Heart left ventricle (tissue), 16 donors: ENCODE results near the gene TAS2R10. TPM values are rescaled to one million over a fixed set of nuclear protein-coding genes. Genes with fewer than 3 reads are reported as not detected.

Source experiments
- ATAC-seq, 4 donors: fragments of 200-7000 bp; cut with Tn5 transposase; one replicate each; pipeline ENCODE4 v1.9.1; 2020 to 2022; ENCODE audit warnings: moderate library complexity in 4 of 4, mild to moderate bottlenecking in 3 of 4, moderate number of reproducible peaks in 1 of 4
- DNase-seq, 5 donors: peaks; one replicate each; pipeline ENCODE4 v3.0.0-alpha.2; 2020
- H3K27ac ChIP-seq, 12 donors: fragments of 200-600 bp; sonication (generic) in 4 of 12; one replicate each; pipeline versions ENCODE4 v1.5.0 to v1.8.0; 2016 to 2022; ENCODE audit warnings: mild to moderate bottlenecking in 2 of 12
- H3K27me3 ChIP-seq, 9 donors: fragments of 200-600 bp; sonication (generic) in 2 of 9; one replicate each; pipeline versions ENCODE4 v1.5.1 to v1.8.0; 2016 to 2022; ENCODE audit warnings: mild to moderate bottlenecking in 3 of 9
- H3K36me3 ChIP-seq, 9 donors: fragments of 200-600 bp; sonication (generic) in 2 of 9; one replicate each; pipeline versions ENCODE4 v1.5.0 to v1.8.0; 2018 to 2022; ENCODE audit warnings: mild to moderate bottlenecking in 2 of 9
- H3K4me1 ChIP-seq, 12 donors: fragments of 200-600 bp; sonication (generic) in 4 of 12; one replicate each; pipeline versions ENCODE4 v1.5.0 to v1.8.0; 2016 to 2022; ENCODE audit warnings: mild to moderate bottlenecking in 3 of 12
- H3K4me3 ChIP-seq, 12 donors: fragments of 200-600 bp; sonication (generic) in 4 of 12; one replicate each; pipeline versions ENCODE4 v1.5.0 to v1.8.0; 2017 to 2022; ENCODE audit warnings: mild to moderate bottlenecking in 9 of 12, moderate library complexity in 4 of 12
- H3K9me3 ChIP-seq, 12 donors: fragments of 200-600 bp; sonication (generic) in 4 of 12; one replicate each; pipeline versions ENCODE4 v1.5.0 to v1.8.0; 2016 to 2022; ENCODE audit warnings: mild to moderate bottlenecking in 1 of 12
- POLR2A ChIP-seq, 2 donors: fragments of 450-650 bp; IDR thresholded peaks; one replicate each; pipeline ENCODE4 v1.6.1; 2017; ENCODE audit warnings: antibody characterized with exemption in 2 of 2, mild to moderate bottlenecking in 2 of 2, moderate library complexity in 2 of 2
- WGBS, 4 donors: extraction: QIAGEN DNeasy Blood & Tissue Kit in 2 of 4; methylation state at CpG; one replicate each; pipeline versions ENCODE4 v1.1.5 to v1.1.7; 2013 to 2018; 5-methylcytosine and 5-hydroxymethylcytosine counted together
- intact Hi-C, 10 donors: fragments of 100-400 bp; cut with DNase I; formaldehyde crosslinking; loops; one replicate each; pipeline versions ENCODE4 v1.11.1 to v1.14.2; 2022
- polyA plus RNA-seq, 2 donors: library from polyadenylated mRNA; stranded (reverse); fragments of 200-250 nt; gene quantifications; one replicate each; pipeline ENCODE4 v1.2.3, GENCODE V29; 2013
- total RNA-seq, 9 donors: library from RNA; depleted of rRNA in 2 of 9; stranded (reverse); fragments of >200 nt in 2 of 9; fragmentation: NEBNext Ultra II Directional in 3 of 9; extraction: Animal tissue kit (Norgen Biotek cat#: 25700) in 3 of 9; gene quantifications; one replicate each; pipeline versions ENCODE4 v1.1.0 to v1.2.4, GENCODE V29; 2016 to 2023
- TF ChIP-seq, protein P1 (sequence below), 12 donors: fragments of 200-600 bp; sonication (generic) in 4 of 12; IDR thresholded peaks; one replicate each; pipeline versions ENCODE4 v1.5.0 to v1.8.0; 2018 to 2022; ENCODE audit warnings: antibody characterized with exemption in 12 of 12, mild to moderate bottlenecking in 5 of 12
- donor health status: ischemic (EF 13 %, LVEDD 7.1; RV severe dilation, severe dysfunction).
- donor health status: healthy with polysubstance abuse.
- donor health status: DM: no; HTN: yes; CAD: no.
- donor health status: DM: no; HTN: no; CAD: no.
- donor health status: ischemic (EF 25% LVEDD 6.9; RV normal size, moderate dysfunction).
- donor health status: ischemic (EF 25% LVEDD 5.7; RV mildly dilated, moderate dysfunction).
- donor health status: healthy.
- donor health status: DM: yes; HTN: yes; CAD: no.
- donor health status: ischemic (EF 35%, LVEDD 5.7; RV mildly dilated, moderate dysfunction).
- donor health status: nonischemic (EF 11% LVEDD 7.7; RV severe dilation, severe dysfunction).
- donor health status: DM: yes; HTN: yes; CAD: no.
- donor health status: PGD.
- donor health status: ischemic (EF 29% LVEDD 5.4; RV normal size, mild dysfunction).
- donor health status: nonischemic (EF 23%, LVEDD 6.1; RV moderate dilation, normal function).

TAS2R10 gene
- total and polyA plus RNA-seq, 11 donors = 0.37 to 0.51 (median 0.41) TPM; not detected in 8

DNA sequence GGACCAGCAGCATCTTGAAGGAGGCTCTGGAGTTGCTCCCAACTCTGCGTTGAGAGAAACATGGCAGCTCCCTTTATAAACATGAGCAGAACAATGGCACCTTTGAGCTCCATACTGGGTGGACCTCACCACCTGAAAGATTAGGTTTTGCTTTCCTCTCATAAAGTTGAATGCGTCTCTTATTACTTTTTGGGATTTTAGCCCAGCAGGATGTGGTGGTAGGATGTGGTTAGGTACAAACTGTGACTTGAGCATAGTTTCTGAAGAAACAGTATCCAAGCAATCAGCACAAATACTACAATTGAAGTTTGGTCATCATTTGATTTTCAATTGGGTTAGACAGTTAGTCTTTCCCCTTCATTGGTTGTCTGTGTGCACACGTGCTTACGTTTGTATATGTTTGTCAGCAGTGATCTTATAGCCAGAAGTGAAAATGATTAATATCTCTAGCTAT, 23.3 kb upstream of the TAS2R10 start, which contains the start of gene PRR4:
Gene PRR4, minus strand, starts transcription at position 51 of the 454 bp plus-strand sequence. Its CDS starts 38 bp downstream, at position 13.
- Histone ChIP-seq H3K36me3 (peaks cover 0 to 37% (median 5%) of the 10 kb centered on the region in 9 donors), H3K27ac (no peak within 1 kb of the TSS), H3K4me3 (no peak within 1 kb of the TSS), H3K27me3 (no peaks in the 10 kb centered on the region), H3K4me1 (peaks cover 0 to 8% (median 0%) of the 10 kb centered on the region in 12 donors), H3K9me3 (no peaks in the 10 kb centered on the region)
- 95 to 98% (median 95%) methylated on average over 4 of the region's 4 CpGs for WGBS, 4 donors
- TF ChIP-seq, protein P1, sequence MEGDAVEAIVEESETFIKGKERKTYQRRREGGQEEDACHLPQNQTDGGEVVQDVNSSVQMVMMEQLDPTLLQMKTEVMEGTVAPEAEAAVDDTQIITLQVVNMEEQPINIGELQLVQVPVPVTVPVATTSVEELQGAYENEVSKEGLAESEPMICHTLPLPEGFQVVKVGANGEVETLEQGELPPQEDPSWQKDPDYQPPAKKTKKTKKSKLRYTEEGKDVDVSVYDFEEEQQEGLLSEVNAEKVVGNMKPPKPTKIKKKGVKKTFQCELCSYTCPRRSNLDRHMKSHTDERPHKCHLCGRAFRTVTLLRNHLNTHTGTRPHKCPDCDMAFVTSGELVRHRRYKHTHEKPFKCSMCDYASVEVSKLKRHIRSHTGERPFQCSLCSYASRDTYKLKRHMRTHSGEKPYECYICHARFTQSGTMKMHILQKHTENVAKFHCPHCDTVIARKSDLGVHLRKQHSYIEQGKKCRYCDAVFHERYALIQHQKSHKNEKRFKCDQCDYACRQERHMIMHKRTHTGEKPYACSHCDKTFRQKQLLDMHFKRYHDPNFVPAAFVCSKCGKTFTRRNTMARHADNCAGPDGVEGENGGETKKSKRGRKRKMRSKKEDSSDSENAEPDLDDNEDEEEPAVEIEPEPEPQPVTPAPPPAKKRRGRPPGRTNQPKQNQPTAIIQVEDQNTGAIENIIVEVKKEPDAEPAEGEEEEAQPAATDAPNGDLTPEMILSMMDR (IDR thresholded peaks at IDR 0.05) = no peak
- no peak for TF ChIP-seq POLR2A (IDR thresholded peaks at IDR 0.05)
- ATAC-seq (no peak), DNase-seq (no peak)
- intact Hi-C loops = no loop called here

DNA sequence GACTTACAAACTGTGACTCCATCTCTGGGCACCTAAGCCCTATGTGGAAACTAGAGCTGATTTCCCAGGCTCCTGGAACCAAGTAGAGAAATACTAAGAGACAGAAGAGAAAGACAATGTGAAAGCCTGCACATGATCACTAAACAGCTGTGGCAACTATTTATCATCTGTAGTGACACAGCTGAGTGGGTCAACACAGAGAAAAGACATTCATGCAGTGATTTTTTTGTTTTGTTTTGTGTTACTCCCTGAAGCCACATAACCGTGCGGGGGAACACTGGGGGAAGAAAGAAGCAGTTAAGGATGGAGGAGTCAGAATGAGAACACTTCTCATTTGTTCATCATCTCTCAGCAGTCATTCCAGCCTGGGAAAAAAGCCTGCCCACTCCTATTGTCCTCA, 21.6 kb upstream of the TAS2R10 start:
- WGBS, 4 donors = 29 to 52% (median 37%) methylated on average over 2 of the region's 2 CpGs
- peaks cover 0 to 52% (median 5%) of the 10 kb centered on the region in 9 donors for H3K36me3 ChIP-seq
- H3K9me3 ChIP-seq = no peaks in the 10 kb centered on the region
- intact Hi-C loops = no loop called here
- ATAC-seq (no peak), DNase-seq (no peak)
- no peak overlapping the region for H3K27ac ChIP-seq
- H3K4me3 ChIP-seq = no peak overlapping the region
- H3K27me3 ChIP-seq = no peaks in the 10 kb centered on the region
- TF ChIP-seq POLR2A (IDR thresholded peaks at IDR 0.05) = no peak
- TF ChIP-seq, protein P1 (IDR thresholded peaks at IDR 0.05) = no peak
- peaks cover 0 to 8% (median 0%) of the 10 kb centered on the region in 12 donors for H3K4me1 ChIP-seq

DNA sequence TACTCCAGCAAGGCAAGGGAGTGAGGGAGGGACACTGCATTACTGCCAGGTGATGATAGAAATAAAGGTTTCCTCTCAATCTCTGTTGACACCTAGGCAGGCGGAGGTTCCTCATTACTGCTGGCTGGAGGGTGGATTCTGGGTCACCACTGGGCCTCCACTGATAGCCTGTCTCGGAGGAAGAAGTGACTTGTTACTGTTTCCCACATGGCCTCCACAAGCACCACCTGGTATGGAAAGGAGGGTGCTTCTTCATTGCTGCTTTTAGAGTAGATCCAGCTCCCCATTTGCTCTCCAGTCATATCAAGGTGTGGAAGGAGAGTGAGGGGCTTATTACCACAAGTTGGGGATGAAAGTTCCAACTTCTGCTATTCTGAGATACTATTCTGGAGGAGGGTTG, 16.7 kb upstream of the TAS2R10 start:
- WGBS, 4 donors = 92 to 99% (median 96%) methylated on average over 2 of the region's 2 CpGs
- no peak overlapping the region for H3K4me3 ChIP-seq
- H3K9me3 ChIP-seq = peaks cover 0 to 3% (median 0%) of the 10 kb centered on the region in 12 donors
- ATAC-seq = no peak
- TF ChIP-seq POLR2A (IDR thresholded peaks at IDR 0.05) = no peak
- TF ChIP-seq, protein P1 (IDR thresholded peaks at IDR 0.05) = no peak
- no peaks in the 10 kb centered on the region for H3K4me1 ChIP-seq
- H3K27ac ChIP-seq = no peak overlapping the region
- intact Hi-C loops = no loop called here
- H3K27me3 ChIP-seq = no peaks in the 10 kb centered on the region
- DNase-seq = no peak
- H3K36me3 ChIP-seq = peaks cover 0 to 49% (median 5%) of the 10 kb centered on the region in 9 donors

DNA sequence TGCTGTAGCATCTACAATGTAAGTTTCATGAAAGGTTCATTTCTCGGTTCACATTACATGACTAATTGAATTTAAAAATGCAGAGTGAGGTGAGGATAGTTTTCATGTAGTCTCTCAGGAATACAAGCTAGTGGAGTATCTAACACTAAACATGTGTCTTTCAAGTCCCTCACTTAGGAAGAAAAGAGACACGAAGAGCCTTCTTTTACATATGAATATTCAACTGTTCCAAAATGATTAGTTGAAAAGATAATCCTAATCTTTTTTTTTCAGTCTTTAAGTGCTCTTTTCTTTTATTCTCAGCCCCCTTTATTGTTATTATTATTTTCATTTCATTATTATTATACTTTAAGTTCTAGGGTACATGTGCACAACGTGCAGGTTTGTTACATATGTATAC, 12.3 kb upstream of the TAS2R10 start:
- H3K27me3 ChIP-seq = no peaks in the 10 kb centered on the region
- WGBS, 4 donors = 83 to 91% (median 88%) methylated on average over 3 of the region's 3 CpGs
- no peaks in the 10 kb centered on the region for H3K4me1 ChIP-seq
- TF ChIP-seq, protein P1 (IDR thresholded peaks at IDR 0.05) = no peak
- no peak for TF ChIP-seq POLR2A (IDR thresholded peaks at IDR 0.05)
- peaks cover 0 to 15% (median 0%) of the 10 kb centered on the region in 12 donors for H3K9me3 ChIP-seq
- no peak for DNase-seq
- ATAC-seq = no peak
- peaks cover 0 to 16% (median 0%) of the 10 kb centered on the region in 9 donors for H3K36me3 ChIP-seq
- no peak overlapping the region for H3K4me3 ChIP-seq
- no peak overlapping the region for H3K27ac ChIP-seq
- intact Hi-C loops = no loop called here
